ENCODE measurements around the gene RAB3IL1.

Gene RAB3IL1

DNA sequence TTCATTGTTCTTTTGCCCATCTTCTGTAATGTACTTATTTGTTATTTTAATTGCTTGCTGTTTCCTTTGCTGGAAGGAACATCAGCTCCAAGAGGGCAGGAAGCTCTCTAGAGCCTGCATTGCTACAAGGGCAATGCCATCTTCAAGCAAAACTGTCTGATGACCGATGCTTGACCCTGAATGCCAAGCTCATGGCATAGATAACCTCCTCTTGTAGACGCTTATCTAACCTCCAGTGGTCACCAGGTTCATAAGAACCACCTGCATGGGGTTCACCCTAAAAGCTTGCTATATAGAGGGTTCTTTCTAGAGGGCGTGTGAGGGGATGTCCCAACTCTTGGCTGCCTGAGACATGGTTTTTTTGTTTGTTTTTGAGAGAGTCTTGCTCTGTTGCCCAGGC, 42.5 kb downstream of the RAB3IL1 start:
- CTCF ChIA-PET: interaction anchor here (1.1 to 10.8 kb wide), 4 partner anchors 23 to 207 kb away, joined by 4 to 92 read pairs (median 6); no protein-coding TSS in a partner anchor
- POLR2A ChIA-PET: no interaction called here
- DNase-seq (ENCODE audit: extremely low spot score): no peak
- TF ChIP-seq, protein P1, sequence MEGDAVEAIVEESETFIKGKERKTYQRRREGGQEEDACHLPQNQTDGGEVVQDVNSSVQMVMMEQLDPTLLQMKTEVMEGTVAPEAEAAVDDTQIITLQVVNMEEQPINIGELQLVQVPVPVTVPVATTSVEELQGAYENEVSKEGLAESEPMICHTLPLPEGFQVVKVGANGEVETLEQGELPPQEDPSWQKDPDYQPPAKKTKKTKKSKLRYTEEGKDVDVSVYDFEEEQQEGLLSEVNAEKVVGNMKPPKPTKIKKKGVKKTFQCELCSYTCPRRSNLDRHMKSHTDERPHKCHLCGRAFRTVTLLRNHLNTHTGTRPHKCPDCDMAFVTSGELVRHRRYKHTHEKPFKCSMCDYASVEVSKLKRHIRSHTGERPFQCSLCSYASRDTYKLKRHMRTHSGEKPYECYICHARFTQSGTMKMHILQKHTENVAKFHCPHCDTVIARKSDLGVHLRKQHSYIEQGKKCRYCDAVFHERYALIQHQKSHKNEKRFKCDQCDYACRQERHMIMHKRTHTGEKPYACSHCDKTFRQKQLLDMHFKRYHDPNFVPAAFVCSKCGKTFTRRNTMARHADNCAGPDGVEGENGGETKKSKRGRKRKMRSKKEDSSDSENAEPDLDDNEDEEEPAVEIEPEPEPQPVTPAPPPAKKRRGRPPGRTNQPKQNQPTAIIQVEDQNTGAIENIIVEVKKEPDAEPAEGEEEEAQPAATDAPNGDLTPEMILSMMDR (IDR thresholded peaks at IDR 0.05; ENCODE audit: control extremely low read depth, extremely low read depth, low read depth, missing control alignments): no peak

DNA sequence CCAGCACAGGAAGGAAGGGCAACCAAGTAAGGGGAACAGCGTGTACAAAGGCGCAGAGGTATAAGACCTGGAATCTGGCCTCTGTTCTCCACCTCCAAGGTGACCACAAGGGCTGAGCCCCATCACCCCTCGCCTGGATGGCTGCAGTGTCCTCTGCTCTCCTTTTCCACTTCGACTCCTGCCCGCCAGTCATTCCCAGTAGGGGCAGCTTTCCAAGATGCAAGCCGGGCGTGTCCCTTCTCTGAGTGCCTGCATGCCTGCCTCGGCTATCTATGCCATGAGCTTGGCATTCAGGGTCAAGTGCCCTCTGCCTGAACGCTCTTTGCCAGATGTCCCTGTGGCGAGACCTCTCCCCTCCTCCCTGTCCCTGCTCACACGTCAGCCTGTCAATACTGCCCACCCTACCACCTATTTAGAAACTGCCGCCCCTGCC, 43.0 kb downstream of the RAB3IL1 start:
- ChIA-PET POLR2A (no interaction called here), CTCF (interaction anchor here (1.1 to 10.8 kb wide), 7 partner anchors 10 to 207 kb away, joined by 3 to 92 read pairs (median 4); no protein-coding TSS in a partner anchor)
- TF ChIP-seq, protein P1 (IDR thresholded peaks at IDR 0.05; ENCODE audit: control extremely low read depth, extremely low read depth, low read depth, missing control alignments): no peak
- DNase-seq (ENCODE audit: extremely low spot score): no peak

DNA sequence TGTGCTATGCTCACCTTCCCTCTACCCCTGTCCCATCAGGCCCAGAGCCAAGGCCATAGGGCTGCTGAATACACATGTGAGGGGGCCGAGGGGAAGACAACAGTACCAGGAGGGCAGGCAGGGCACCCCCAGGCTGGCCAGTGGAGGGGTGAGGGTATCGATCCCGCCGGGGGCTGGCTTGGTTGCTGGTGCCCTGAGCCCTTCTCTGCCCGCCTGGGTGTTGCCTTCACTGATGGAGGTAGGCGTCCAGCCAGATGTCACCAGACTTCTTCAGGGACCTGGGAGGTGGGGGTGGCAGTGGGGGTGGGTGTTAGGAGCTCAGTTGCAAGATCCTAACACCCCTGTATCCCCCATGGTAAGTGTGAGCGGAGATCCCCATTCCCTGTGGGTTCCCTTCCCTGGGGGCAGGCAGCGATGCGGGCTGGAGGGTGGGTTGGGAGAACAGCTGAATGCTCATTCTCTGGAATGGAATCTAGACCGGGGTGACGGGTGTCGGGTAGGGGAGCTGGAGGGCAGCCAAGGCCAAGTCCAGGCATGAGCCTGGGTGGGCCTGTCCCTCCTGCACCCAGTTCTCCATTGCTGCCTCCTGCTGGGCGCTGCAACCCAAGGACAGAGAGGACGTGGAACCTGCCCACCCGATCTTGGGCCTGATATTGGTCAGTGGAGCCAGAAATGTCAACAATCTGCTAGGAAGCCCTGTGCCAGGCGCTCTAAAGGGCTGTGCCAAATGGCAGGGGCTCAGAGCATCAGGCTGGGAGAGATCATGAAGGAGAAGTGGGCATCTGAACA, 43.6 kb downstream of the RAB3IL1 start:
- ChIA-PET CTCF (interaction anchor here (1.0 to 10.8 kb wide), 7 partner anchors 8 to 234 kb away, joined by 3 to 92 read pairs (median 3); no protein-coding TSS in a partner anchor), POLR2A (no interaction called here)
- DNase-seq (ENCODE audit: extremely low spot score): no peak
- TF ChIP-seq, protein P1 (IDR thresholded peaks at IDR 0.05; ENCODE audit: control extremely low read depth, extremely low read depth, low read depth, missing control alignments): no peak

DNA sequence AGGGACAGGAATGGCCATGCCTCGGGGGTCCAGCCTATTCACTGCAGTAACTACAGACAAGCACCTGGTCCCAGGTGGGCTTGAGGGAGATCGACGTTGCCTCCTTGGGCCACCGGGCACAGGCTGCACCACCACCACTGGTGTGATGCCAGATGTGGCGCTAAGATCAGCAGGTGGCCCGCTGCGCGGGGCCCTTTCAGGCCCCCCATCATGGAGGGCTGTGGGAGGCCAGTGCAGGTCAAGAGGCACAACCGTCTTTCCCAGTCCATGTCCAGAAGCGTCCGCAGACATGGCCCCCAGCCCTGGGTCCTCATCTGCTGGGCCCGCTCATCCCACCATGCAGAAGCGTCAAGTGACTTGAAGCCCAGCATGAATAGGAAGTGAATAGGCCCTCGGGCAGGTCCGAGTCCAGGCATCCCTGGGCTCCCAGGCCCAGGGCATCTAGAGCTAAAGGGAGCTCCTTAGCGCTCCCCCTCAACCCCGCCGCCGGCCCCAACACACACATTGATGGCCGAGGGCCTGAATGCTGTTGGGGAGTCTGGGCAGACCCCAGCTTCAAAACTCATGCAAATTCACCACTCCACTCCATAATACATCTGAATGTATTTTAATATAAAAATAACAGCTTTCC, 44.3 kb downstream of the RAB3IL1 start:
- ChIA-PET POLR2A (no interaction called here), CTCF (interaction anchor here (1.0 to 10.8 kb wide), 7 partner anchors 9 to 235 kb away, joined by 3 to 92 read pairs (median 3); no protein-coding TSS in a partner anchor)
- DNase-seq (ENCODE audit: extremely low spot score): no peak
- TF ChIP-seq, protein P1 (IDR thresholded peaks at IDR 0.05; ENCODE audit: control extremely low read depth, extremely low read depth, low read depth, missing control alignments): no peak

DNA sequence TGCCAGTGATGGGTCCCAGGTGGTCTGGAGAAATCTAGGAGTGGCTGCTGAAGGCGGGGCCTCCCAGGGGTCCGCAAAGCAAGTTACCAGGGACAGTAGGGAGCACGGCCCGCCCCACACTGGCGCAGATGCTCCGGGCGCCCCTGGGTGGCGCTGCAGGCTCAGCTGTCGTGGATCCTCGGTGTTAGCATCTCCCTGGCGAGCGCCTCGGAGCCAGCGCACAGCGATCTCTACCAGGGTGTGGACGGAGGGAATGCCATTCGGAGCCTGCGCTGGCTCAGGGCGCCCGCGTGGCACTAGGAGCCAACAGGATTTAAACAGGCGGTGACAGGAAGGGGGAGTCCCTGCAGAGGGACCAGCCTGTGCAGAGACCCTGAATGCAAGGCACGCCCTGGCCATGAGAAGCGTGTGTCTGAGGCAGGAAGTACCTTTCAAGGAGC, 46.2 kb downstream of the RAB3IL1 start:
- POLR2A ChIA-PET: no interaction called here
- peak; percentile 87 for DNase-seq (ENCODE audit: extremely low spot score)

More for the DNA sequence above, 46.2 kb downstream of the RAB3IL1 start:
- TF ChIP-seq, protein P1 (IDR thresholded peaks at IDR 0.05; ENCODE audit: control extremely low read depth, extremely low read depth, low read depth, missing control alignments): peak; percentile 93
- CTCF ChIA-PET: interaction anchor here (0.7 to 10.8 kb wide), 35 partner anchors 9 to 451 kb away, joined by 3 to 92 read pairs (median 4); partner anchors contain the start of genes BEST1 and FADS3

All from GM10248 (cell line).